Breast epithelium (tissue), 3 donors: ENCODE measurements around the gene PBX3.

ENCODE experiments used
- CTCF ChIP-seq, 3 donors: fragments of 450-650 bp; IDR thresholded peaks; one replicate each; pipeline ENCODE4 v1.5.1; 2016 to 2017; ENCODE audit warnings: antibody characterized with exemption in 3 of 3, mild to moderate bottlenecking in 3 of 3, moderate library complexity in 3 of 3
- POLR2A ChIP-seq: fragments of 450-650 bp; IDR thresholded peaks from one replicate; pipeline ENCODE4 v1.6.1; 2016; ENCODE audit warnings: antibody characterized with exemption, mild to moderate bottlenecking, moderate library complexity
- POLR2AphosphoS5 ChIP-seq, 3 donors: sonication (generic); formaldehyde crosslinking; IDR thresholded peaks; one replicate each; pipeline ENCODE4 v1.6.1; 2017; ENCODE audit warnings: antibody characterized with exemption in 3 of 3

- TF ChIP-seq CTCF (IDR thresholded peaks at IDR 0.05) = no peak
- TF ChIP-seq POLR2A = no peak
- TF ChIP-seq POLR2AphosphoS5 (IDR thresholded peaks at IDR 0.05) = no peak
Observed at GRCh38 chr9:125768803-125769202, 21.6 kb downstream of the PBX3 start.
